Calu3 (cell line): ENCODE results near the gene LRRC1. TPM values are rescaled to one million over a fixed set of nuclear protein-coding genes. Genes with fewer than 3 reads are reported as not detected.

ENCODE experiments used
- BruUV-seq: library from RNA; stranded (reverse); fragments of 400-500 nt; replicated peaks from 2 replicates; lab custom pipeline; 2021; lab: Mats Ljungman, UMichigan
- CTCF ChIA-PET: fragments of 300-600 bp; sonication (Branson Sonifier 250); formaldehyde crosslinking; loops from one replicate; lab custom pipeline; 2022; ENCODE audit warnings: antibody characterized with exemption; lab: Charles Lee
- DNase-seq: peaks from one replicate; pipeline ENCODE4 v3.0.0; 2022
- H3K27ac Mint-ChIP-seq: one replicate; pipeline ENCODE4 v1.8.0; 2022; ENCODE audit warnings: mixed read lengths; ENCODE audit not compliant: unreplicated experiment
- H3K27me3 Mint-ChIP-seq: one replicate; pipeline ENCODE4 v1.8.0; 2022; ENCODE audit warnings: mixed read lengths; ENCODE audit not compliant: unreplicated experiment
- H3K36me3 Mint-ChIP-seq: one replicate; pipeline ENCODE4 v1.8.0; 2022; ENCODE audit warnings: mild to moderate bottlenecking, moderate library complexity, mixed read lengths; ENCODE audit not compliant: insufficient read depth, unreplicated experiment
- H3K4me1 Mint-ChIP-seq: one replicate; pipeline ENCODE4 v1.8.0; 2022; ENCODE audit warnings: mild to moderate bottlenecking, low read depth, mixed read lengths; ENCODE audit not compliant: unreplicated experiment
- H3K4me3 Mint-ChIP-seq: one replicate; pipeline ENCODE4 v1.8.0; 2022; ENCODE audit warnings: mild to moderate bottlenecking, low read depth, moderate library complexity, mixed read lengths; ENCODE audit not compliant: unreplicated experiment
- H3K9me3 Mint-ChIP-seq: one replicate; pipeline ENCODE4 v1.8.0; 2022; ENCODE audit warnings: low read depth, mixed read lengths; ENCODE audit not compliant: unreplicated experiment
- CTCF ChIP-seq: fragments of 200-600 bp; IDR thresholded peaks from one replicate; pipeline ENCODE4 v1.8.0; 2022; ENCODE audit warnings: antibody characterized with exemption; ENCODE audit not compliant: unreplicated experiment
- intact Hi-C: fragments of 100-400 bp; cut with micrococcal nuclease; formaldehyde crosslinking; loops from one replicate; pipeline ENCODE4 v1.10.0; 2022; ENCODE audit not compliant: unreplicated experiment
- total RNA-seq: library from RNA; stranded (reverse); gene quantifications from 2 replicates; pipeline ENCODE4 v1.2.3, GENCODE V29; 2022

Gene LRRC1
- total RNA-seq, 1 experiment from 2014 or later, result 26.6 TPM

GRCh38 chr6:53767941-53768340, 26.9 kb upstream of the LRRC1 start:
- Mint-ChIP-seq H3K9me3 (peaks cover 4% of the 10 kb centered on the region), H3K4me3 (no peak overlapping the region), H3K27ac (no peak overlapping the region), H3K4me1 (peaks cover 9% of the 10 kb centered on the region), H3K27me3 (no peaks in the 10 kb centered on the region), H3K36me3 (no peaks in the 10 kb centered on the region)
- intact Hi-C loops, result no loop called here
- no TSS peak for BruUV-seq
- TF ChIP-seq CTCF, result no peak
- CTCF ChIA-PET, result no interaction called here
- no peak for DNase-seq

DNA sequence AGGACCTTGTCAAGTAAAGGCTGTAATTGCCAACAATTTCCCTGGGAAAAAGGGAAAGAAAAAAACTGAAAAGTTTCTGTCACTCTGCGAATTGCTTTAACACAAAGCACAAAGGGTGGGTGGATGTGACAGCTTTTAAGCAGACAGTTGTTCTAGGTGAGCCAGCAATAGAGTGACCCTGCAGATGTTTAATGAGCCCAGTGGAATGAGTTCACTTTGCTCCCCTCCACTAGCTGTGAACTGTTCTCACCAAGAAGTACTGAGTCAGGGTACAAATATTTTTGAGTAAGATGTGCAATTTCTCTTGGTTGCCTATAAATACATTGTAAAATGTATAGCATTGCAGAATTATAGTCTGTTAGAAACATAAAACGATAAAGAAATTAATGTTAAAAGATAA, 26.2 kb upstream of the LRRC1 start:
- no peak for TF ChIP-seq CTCF

GRCh38 chr6:53770780-53771249, 24.0 kb upstream of the LRRC1 start:
- intact Hi-C loops, result no loop called here
- BruUV-seq, result no TSS peak
- Mint-ChIP-seq H3K4me3 (no peak overlapping the region), H3K36me3 (no peaks in the 10 kb centered on the region), H3K27me3 (no peaks in the 10 kb centered on the region), H3K27ac (no peak overlapping the region), H3K9me3 (peaks cover 7% of the 10 kb centered on the region), H3K4me1 (peaks cover 4% of the 10 kb centered on the region)
- no peak for DNase-seq
- TF ChIP-seq CTCF, result no peak
- CTCF ChIA-PET, result interaction anchor here (1.2 kb wide), 1 partner anchor 18 kb away, joined by 3 read pairs; no protein-coding TSS in a partner anchor

More for the DNA sequence above, 26.2 kb upstream of the LRRC1 start:
- intact Hi-C loops, result no loop called here
- no peak overlapping the region for H3K27ac Mint-ChIP-seq
- no peak for DNase-seq
- CTCF ChIA-PET, result no interaction called here
- H3K4me3 Mint-ChIP-seq, result no peak overlapping the region
- H3K4me1 Mint-ChIP-seq, result peaks cover 9% of the 10 kb centered on the region
- no TSS peak for BruUV-seq
- H3K9me3 Mint-ChIP-seq, result peaks cover 4% of the 10 kb centered on the region
- H3K36me3 Mint-ChIP-seq, result no peaks in the 10 kb centered on the region
- no peaks in the 10 kb centered on the region for H3K27me3 Mint-ChIP-seq

- peaks cover 3% of the 10 kb centered on the region for H3K9me3 Mint-ChIP-seq
- no TSS peak for BruUV-seq
- no peak for TF ChIP-seq CTCF
- no peaks in the 10 kb centered on the region for H3K4me1 Mint-ChIP-seq
- no peaks in the 10 kb centered on the region for H3K27me3 Mint-ChIP-seq
- no peaks in the 10 kb centered on the region for H3K36me3 Mint-ChIP-seq
- no peak for DNase-seq
- H3K27ac Mint-ChIP-seq, result no peak overlapping the region
- no peak overlapping the region for H3K4me3 Mint-ChIP-seq
- intact Hi-C loops, result no loop called here
- CTCF ChIA-PET, result no interaction called here
These were observed 22.8 kb upstream of the LRRC1 start for GRCh38 chr6:53771785-53772624.
